Subcutaneous adipose tissue (tissue), 4 donors: ENCODE results near the gene FGF4. TPM values are rescaled to one million over a fixed set of nuclear protein-coding genes. Genes with fewer than 3 reads are reported as not detected.

Experiments
- total RNA-seq, 4 donors: library from RNA; depleted of rRNA; stranded (reverse); fragments of >200 nt; gene quantifications; one replicate each; pipeline ENCODE4 v1.1.0, GENCODE V29; 2016
- TF ChIP-seq, protein P1 (sequence below): fragments of 450-650 bp; IDR thresholded peaks from one replicate; pipeline ENCODE4 v1.5.1; 2016; ENCODE audit warnings: low read depth, mild to moderate bottlenecking, control low read depth, antibody characterized with exemption, moderate library complexity

FGF4 gene
- total RNA-seq, 4 donors from 2014 or later, result not detected

DNA sequence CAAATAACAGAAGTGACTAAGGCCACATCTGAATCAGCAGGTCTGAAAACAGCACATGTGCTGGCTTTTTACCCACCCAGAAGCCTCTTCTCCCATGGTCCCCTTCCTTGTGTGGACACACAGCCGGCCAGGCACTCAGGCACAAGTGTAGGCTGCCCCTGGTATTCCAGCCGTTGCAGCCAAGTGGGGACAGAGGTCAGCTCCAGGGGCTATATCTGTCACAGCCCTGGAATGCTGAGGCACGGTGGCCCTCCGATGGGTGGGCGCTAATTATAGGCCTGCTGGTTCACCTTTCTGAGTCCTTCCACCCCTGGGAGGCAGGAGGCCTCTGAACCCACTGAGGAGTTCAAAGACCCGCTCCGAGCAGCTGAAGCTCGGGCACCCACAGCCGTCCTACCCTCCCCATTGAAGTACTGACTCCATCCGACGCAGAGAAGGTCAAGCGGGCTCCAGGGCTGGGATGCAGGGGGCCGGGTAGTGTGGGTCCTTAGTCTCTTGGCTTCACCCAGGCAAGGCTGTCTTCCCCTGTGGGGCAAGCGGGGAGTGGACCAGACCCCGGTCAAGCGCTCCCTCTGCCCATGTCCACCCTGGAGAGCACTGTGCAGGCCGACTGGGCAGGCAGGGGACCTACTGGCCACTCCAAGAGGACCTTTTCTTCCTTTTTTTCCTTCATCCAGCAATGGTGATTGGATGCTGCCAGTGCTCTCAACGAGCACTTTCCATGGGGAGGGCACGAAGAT lies 29.8 kb upstream of the FGF4 start:
- TF ChIP-seq, protein P1, sequence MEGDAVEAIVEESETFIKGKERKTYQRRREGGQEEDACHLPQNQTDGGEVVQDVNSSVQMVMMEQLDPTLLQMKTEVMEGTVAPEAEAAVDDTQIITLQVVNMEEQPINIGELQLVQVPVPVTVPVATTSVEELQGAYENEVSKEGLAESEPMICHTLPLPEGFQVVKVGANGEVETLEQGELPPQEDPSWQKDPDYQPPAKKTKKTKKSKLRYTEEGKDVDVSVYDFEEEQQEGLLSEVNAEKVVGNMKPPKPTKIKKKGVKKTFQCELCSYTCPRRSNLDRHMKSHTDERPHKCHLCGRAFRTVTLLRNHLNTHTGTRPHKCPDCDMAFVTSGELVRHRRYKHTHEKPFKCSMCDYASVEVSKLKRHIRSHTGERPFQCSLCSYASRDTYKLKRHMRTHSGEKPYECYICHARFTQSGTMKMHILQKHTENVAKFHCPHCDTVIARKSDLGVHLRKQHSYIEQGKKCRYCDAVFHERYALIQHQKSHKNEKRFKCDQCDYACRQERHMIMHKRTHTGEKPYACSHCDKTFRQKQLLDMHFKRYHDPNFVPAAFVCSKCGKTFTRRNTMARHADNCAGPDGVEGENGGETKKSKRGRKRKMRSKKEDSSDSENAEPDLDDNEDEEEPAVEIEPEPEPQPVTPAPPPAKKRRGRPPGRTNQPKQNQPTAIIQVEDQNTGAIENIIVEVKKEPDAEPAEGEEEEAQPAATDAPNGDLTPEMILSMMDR, result no peak

DNA sequence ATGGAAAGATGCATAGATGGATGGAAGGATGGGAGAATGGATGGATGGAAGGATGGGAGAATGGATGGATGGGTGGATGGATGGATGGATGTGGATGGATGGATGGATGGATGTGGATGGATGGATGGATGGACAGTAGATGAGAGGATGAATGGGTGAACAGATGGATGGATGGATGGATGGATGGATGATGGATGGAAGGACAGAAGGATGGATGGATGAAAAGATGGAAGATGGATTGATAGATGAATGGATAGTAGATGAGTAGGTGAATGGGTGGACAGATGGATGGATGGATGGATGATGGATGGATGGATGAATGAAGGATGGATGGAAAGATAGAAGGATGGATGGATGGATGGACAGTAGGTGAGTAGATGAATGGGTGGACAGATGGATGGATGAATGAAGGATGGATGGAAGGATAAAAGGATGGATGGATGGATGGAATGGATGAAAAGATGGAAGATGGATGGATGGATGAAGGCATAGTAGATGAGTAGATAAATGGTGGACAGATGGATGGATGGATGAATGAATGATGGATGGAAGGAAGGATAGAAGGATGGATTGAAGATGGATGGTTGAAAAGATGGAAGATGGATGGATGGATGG lies 28.6 kb upstream of the FGF4 start:
- TF ChIP-seq, protein P1, result no peak

DNA sequence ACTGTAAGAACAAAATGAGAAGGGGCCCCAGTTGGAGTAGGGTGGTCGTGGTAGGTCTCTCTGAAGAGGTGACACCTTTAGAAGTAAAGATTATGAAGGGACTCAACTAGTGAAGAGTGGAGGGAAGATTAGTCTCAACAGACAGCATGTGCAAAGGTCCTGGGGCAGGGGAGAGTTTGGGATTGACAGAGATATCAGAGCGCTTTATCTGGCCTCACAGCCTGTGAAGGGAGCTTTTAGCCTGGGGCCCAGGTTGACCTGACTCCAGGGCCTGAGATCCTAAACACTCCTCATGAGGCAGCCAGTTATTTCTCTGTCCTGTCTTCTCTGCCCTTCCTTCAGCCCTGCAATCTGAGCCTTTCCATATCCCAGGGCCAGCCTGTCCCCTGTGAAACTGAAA lies 27.9 kb upstream of the FGF4 start:
- TF ChIP-seq, protein P1, result no peak

DNA sequence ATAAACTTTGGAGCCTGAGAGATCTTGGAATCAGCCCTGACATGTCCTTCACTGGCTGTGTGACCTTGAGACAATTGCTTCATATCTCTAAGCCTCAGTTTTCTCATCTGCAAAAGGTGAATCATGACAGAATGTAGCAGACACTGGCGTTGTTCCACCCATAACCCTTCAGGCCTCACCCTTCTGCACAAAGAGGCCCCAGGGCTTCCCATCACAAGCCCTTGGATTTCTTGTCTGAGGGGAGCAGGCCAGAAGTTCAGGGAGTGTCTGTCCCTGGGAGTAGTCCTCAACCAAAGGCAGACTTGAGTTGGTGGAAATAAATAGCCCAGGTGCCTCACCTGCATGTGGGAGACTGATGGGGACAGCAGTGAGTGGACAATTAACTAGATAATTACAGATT lies 27.4 kb upstream of the FGF4 start:
- TF ChIP-seq, protein P1, result no peak

DNA sequence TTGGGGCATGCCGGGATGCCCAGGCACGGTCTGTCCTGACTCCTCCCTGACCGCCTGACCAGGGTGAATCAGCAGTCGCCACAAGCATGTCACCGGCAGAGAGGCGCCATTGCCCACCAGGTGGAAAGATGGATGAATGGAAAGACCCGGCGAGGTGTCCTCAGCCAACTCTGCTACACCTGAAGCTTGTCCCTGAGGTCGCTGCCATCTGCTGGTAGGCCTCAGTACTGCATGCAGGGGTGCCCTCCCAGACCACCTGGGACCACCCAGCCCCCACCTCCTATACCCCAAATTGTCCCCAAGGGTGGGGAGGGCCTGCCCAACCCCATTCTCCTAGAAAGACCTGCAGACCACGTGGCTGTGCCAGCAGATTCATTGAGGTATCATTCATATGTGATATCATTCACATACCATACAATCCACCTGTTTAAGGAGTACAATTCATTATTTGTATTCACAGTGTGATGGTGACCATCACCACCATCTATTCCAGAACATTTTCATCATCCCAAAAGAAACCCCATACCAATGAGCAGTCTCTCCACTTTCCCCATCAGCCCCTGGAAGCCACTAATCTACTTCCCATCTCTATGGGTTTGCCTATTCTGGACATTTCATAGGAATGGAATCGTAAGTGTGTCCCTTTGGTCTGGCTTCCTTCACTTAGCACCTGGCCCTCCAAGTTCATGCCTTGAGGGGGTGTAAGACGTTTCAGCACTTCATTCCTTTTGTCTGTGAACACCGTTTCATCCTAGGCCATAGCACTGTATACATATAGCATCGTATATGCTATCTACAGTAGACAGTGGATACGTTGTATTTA lies 26.6 kb upstream of the FGF4 start:
- TF ChIP-seq, protein P1, result no peak

DNA sequence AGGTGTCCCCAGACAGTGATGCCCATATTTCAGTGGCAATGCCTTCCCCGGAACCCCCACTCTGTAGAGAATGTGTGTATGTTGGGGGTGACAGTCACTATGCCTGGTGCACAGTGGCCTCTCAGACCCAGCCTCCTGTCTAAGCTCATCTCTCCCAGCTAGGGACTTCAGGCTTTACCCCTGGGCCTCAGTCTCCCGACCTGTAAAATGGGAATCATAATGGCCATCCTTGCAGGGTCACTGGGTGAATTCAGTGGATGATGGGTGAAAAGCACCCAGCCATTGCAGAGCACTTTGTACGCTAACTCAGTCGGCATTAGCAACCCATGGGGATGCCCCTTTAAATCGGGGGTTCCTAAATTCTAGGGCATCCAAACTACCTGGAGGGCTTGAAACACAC lies 25.1 kb upstream of the FGF4 start:
- TF ChIP-seq, protein P1, result no peak

DNA sequence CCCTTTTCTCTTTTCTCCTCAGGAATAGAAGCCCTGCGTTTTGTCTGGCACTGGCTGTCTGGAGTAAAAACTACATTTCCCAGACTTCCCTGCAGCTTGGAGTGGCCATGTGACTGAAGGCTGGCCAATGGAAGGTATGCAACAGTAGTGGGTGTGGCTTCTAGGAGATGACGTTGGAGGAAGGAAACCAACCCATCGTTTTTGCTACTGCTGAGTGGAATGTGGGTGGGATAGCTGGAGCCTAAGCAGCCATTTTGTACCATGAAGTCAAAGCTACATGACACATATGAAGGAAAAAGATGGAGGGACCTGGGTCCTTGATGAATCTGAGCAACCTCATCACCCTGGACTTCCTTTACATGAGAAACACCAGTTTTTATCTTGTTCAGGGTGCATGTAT lies 24.4 kb upstream of the FGF4 start:
- TF ChIP-seq, protein P1, result no peak
